HepG2 (cell line): ENCODE measurements around the gene VPS54. TPM values are rescaled to one million over a fixed set of nuclear protein-coding genes. Genes with fewer than 3 reads are reported as not detected.

Experiments used
- CHD2 ChIP-seq: IDR thresholded peaks from 2 replicates; pipeline ENCODE4 v1.6.1; 2011; ENCODE audit warnings: low read depth, low read length, improper control_type of control experiment
- DBP ChIP-seq: sonication (generic); formaldehyde crosslinking; IDR thresholded peaks from 2 replicates; pipeline ENCODE4 v1.4.0; 2020; ENCODE audit warnings: missing genetic modification reagents; ENCODE audit errors: not compliant biosample characterization
- FOXP4 ChIP-seq: sonication (generic); formaldehyde crosslinking; IDR thresholded peaks from 2 replicates; pipeline ENCODE4 v1.4.0; 2020; ENCODE audit warnings: missing genetic modification reagents
- HCFC1 ChIP-seq: fragments of 150-350 bp; IDR thresholded peaks from 2 replicates; pipeline ENCODE4 v1.6.1; 2014; ENCODE audit warnings: low read depth, low read length
- HIC2 ChIP-seq: sonication (generic); formaldehyde crosslinking; IDR thresholded peaks from 2 replicates; pipeline ENCODE4 v1.9.0; 2022; ENCODE audit warnings: low read depth, missing genetic modification reagents
- HMGXB4 ChIP-seq, 2 experiments: sonication (generic) in 1 of 2; formaldehyde crosslinking in 1 of 2; IDR thresholded peaks; 2 replicates each; pipeline versions ENCODE4 v1.4.0 to v1.6.1; 2018 to 2020; ENCODE audit warnings: missing genetic modification reagents in 2 of 2, borderline replicate concordance in 1 of 2, low read depth in 1 of 2, mild to moderate bottlenecking in 1 of 2, missing biosample characterization in 1 of 2
- ISL2 ChIP-seq: sonication (generic); formaldehyde crosslinking; IDR thresholded peaks from 2 replicates; pipeline ENCODE4 v1.5.0; 2020; ENCODE audit warnings: missing genetic modification reagents
- MBNL3 ChIP-seq: fragments of 250-450 bp; sonication (Bioruptor Pico); conservative IDR thresholded peaks from 2 replicates; pipeline ENCODE4 v1.8.0; 2022; ENCODE audit warnings: mild to moderate bottlenecking, inconsistent platforms
- PLRG1 ChIP-seq: fragments of 450-650 bp; conservative IDR thresholded peaks from 2 replicates; pipeline ENCODE4 v1.6.1; 2016
- SOX6 ChIP-seq, 2 experiments: fragments of 450-650 bp in 1 of 2; sonication (generic) in 1 of 2; formaldehyde crosslinking in 1 of 2; IDR thresholded peaks; 2 replicates each; pipeline versions ENCODE4 v1.4.0 to v1.6.1; 2017 to 2020; ENCODE audit warnings: antibody characterized with exemption in 1 of 2, mild to moderate bottlenecking in 1 of 2, missing genetic modification reagents in 1 of 2
- SP2 ChIP-seq: sonication (generic); formaldehyde crosslinking; IDR thresholded peaks from 2 replicates; pipeline ENCODE4 v1.5.1; 2020; ENCODE audit warnings: mild to moderate bottlenecking, missing genetic modification reagents
- TBL1XR1 ChIP-seq: fragments of 150-350 bp; IDR thresholded peaks from 2 replicates; pipeline ENCODE4 v1.6.1; 2014; ENCODE audit warnings: borderline replicate concordance, low read length; ENCODE audit not compliant: partially characterized antibody
- TIGD3 ChIP-seq: sonication (generic); formaldehyde crosslinking; IDR thresholded peaks from 2 replicates; pipeline ENCODE4 v1.5.1; 2020; ENCODE audit warnings: mild to moderate bottlenecking, missing genetic modification reagents, borderline replicate concordance
- YEATS2 ChIP-seq: sonication (generic); formaldehyde crosslinking; IDR thresholded peaks from 2 replicates; pipeline ENCODE4 v1.4.0; 2020; ENCODE audit warnings: missing genetic modification reagents, borderline replicate concordance
- ZBTB26 ChIP-seq: IDR thresholded peaks from 2 replicates; pipeline ENCODE4 v1.6.1; 2016; ENCODE audit warnings: missing compliant biosample characterization, missing genetic modification reagents, borderline replicate concordance
- ZNF547 ChIP-seq: sonication (generic); formaldehyde crosslinking; IDR thresholded peaks from 2 replicates; pipeline ENCODE4 v1.5.1; 2020; ENCODE audit warnings: mild to moderate bottlenecking, missing genetic modification reagents
- ZNF891 ChIP-seq: sonication (generic); formaldehyde crosslinking; IDR thresholded peaks from 2 replicates; pipeline ENCODE4 v1.5.0; 2020; ENCODE audit warnings: mild to moderate bottlenecking, missing genetic modification reagents
- polyA plus RNA-seq, 8 experiments: library from polyadenylated mRNA; depleted of rRNA in 3 of 8; stranded (reverse) in 7 of 8; unstranded in 1 of 8; fragments of >200 nt; fragmentation: Illumina TruSeq in 4 of 8; extraction: Trizol in 4 of 8; gene quantifications; 2 replicates each; pipeline versions ENCODE4 v1.2.1 to v1.2.3, GENCODE V29; 2011 to 2016; ENCODE audit warnings: low read depth in 4 of 8, missing spikeins in 1 of 8, mixed read lengths in 1 of 8; ENCODE audit not compliant: insufficient read depth in 1 of 8
- total RNA-seq, 5 experiments: library from RNA; depleted of rRNA; stranded (reverse); fragments of >200 nt; fragmentation: Illumina TruSeq; extraction: Trizol; gene quantifications; 2 replicates each; pipeline ENCODE4 v1.2.3, GENCODE V29; 2016; ENCODE audit warnings: low read depth in 1 of 5

VPS54 gene
- total and polyA plus RNA-seq, 2 of the 13 experiments (the other 11 are each of a cell fraction or from before 2014, with no cell fraction given) = 64.7 to 77.5 TPM

- TF ChIP-seq HIC2 (CRISPR knock-in tag) = 0 out of 2 replicates have a peak, but pooled peaks have one; percentile 43
- TF ChIP-seq PLRG1 = no peak
- no peak for TF ChIP-seq MBNL3 (CRISPR knock-in tag)
- TF ChIP-seq ISL2 (CRISPR knock-in tag) = no peak
- TF ChIP-seq TBL1XR1 = no peak
- TF ChIP-seq SP2 (CRISPR knock-in tag) = no peak
- TF ChIP-seq SOX6 (IDR thresholded peaks at IDR 0.05) = no peak
- TF ChIP-seq SOX6 (CRISPR knock-in tag; IDR thresholded peaks at IDR 0.05) = no peak
- no peak for TF ChIP-seq TIGD3 (CRISPR knock-in tag)
- no peak for TF ChIP-seq FOXP4
- no peak for TF ChIP-seq HCFC1
- no peak for TF ChIP-seq ZBTB26
- no peak for TF ChIP-seq DBP (CRISPR knock-in tag)
- TF ChIP-seq ZNF547 (CRISPR knock-in tag) = no peak; the same call in 1 of the 2 replicates
- TF ChIP-seq HMGXB4 (CRISPR knock-in tag; IDR thresholded peaks at IDR 0.05; ENCODE audit: borderline replicate concordance in 1 of 2, low read depth in 1 of 2) = no peak; a peak in 1 of 4 replicates
- TF ChIP-seq CHD2 = no peak
- TF ChIP-seq YEATS2 (CRISPR knock-in tag) = no peak
- 0 out of 2 replicates have a peak, but pooled peaks have one; percentile 50 for TF ChIP-seq ZNF891 (CRISPR knock-in tag)
Measured at GRCh38 chr2:64000630-64001381, 18.4 kb downstream of the VPS54 start (continued).
